Dermis microvascular lymphatic vessel endothelial cell (primary cell): ENCODE data around the gene ITCH. TPM values are rescaled to one million over a fixed set of nuclear protein-coding genes. Genes with fewer than 3 reads are reported as not detected.
"Not testable (repeated sequence)": the region's sequence is repeated elsewhere in the genome, so short reads cannot be mapped to it uniquely, and the experiment has no call there.

Experiments used
- DNase-seq, 2 donors: peaks; one replicate each; pipeline versions ENCODE4 v3.0.0 to v3.0.0-alpha.2; 2010; ENCODE audit warnings: low read depth in 2 of 2
- total RNA-seq: library from RNA; depleted of rRNA; stranded (reverse); fragments of >200 nt; gene quantifications from 2 replicates; pipeline ENCODE4 v1.2.1, GENCODE V29; 2014

Gene ITCH
- total RNA-seq, 1 donor from 2014 or later, result 49.4 TPM

- DNase-seq, result no peak
Observed at GRCh38 chr20:34343458-34344211, 19.4 kb upstream of the ITCH start.

DNA sequence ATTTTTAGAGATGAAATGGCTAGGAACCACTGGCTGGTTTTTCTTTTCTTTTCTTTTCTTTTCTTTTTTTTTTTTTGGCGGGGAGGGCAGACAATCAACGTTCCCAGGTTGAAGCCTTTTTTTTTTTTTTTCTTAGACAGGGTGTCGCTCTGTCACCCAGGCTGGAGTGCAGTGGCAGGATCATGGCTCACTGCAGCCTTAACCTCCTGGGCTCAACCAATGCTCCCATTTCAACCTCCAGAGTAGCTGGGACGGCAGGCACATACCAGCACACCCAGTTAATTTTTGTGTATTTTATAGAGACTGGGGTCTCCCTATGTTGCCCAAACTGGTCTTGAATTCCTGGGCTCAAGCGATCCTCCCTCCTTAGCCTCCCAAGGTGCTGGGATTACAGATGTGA, 18.8 kb upstream of the ITCH start:
- no peak for DNase-seq

- DNase-seq, result no peak
Observed at GRCh38 chr20:34345402-34345736, 17.7 kb upstream of the ITCH start.

- DNase-seq, result not testable (repeated sequence)
Observed at GRCh38 chr20:34345839-34346532, 17.1 kb upstream of the ITCH start.

DNA sequence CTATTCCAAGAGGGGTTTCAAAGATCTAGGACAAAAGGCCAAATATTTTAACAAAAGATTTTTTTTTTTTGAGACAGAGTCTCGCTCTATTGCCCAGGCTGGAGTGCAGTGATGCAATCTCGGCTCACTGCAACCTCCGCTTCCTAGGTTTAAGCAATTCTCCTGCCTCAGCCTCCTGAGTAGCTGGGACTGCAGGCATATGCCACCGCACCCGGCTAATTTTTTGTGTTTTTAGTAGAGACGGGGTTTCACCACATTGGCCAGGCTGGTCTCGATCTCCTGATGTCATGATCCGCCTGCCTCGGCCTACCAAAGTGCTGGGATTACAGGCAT, 16.6 kb upstream of the ITCH start:
- DNase-seq, result not testable (repeated sequence)

- no peak for DNase-seq
Observed at GRCh38 chr20:34347571-34347970, 15.5 kb upstream of the ITCH start.

DNA sequence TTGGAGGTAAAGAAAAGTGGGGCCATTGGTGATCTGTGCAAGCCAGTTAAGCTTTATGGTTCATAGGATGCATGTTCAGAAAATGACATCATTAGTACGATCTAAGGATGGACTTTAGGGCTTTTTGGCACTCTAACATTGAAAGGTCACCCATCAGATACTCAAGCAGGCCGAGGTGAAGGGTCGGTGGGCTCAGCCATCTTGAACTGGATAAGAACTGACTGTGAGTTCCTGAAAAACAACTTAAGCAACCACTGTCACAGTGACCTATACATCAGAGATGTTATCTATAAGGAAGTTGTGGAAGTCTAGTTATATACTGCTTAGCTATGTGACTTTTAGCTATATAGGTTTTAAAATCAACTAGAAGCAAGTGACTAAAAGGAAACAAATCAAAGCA, 13.0 kb upstream of the ITCH start:
- DNase-seq, result no peak

DNA sequence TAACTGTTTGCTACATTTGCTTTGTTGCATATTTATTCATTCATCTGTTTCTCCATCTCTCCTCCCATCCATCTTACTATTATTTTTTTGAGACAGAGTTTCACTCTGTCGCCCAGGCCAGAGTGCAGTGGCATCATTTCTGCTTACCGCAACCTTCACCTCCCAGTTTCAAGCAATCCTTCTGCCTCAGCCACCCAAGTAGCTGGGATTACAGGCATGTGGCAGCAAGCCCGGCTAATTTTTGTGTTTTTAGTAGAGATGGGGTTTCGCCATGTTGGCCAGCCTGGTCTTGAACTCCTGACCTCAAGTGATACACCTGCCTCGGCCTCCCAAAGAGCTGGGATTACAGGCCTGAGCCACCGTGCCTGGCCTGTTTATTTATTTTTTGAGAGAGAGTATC, 9.6 kb upstream of the ITCH start:
- DNase-seq, result not testable (repeated sequence)

GRCh38 chr20:34355427-34355826, 7.6 kb upstream of the ITCH start:
- DNase-seq, result no peak

DNA sequence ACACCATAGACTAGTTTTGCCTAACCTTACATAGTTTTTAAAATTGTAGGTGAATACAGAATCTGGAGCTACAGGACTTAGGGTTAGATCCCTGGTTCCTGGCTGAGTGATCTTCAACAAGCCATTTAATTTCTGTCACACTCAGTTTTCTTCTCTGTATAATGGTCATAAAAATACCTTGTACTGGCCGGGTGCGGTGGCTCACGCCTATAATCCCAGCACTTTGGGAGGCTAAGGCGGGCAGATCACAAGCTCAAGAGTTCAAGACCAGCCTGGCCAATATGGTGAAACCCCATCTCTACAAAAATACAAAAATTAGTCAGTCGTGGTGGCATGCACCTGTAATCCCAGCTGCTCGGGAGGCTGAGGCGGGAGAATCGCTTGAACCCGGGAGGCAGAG, 3.3 kb upstream of the ITCH start:
- not testable (repeated sequence) for DNase-seq

- DNase-seq, result no peak
Observed at GRCh38 chr20:34362502-34363061, 491 bp upstream of the ITCH start.

DNA sequence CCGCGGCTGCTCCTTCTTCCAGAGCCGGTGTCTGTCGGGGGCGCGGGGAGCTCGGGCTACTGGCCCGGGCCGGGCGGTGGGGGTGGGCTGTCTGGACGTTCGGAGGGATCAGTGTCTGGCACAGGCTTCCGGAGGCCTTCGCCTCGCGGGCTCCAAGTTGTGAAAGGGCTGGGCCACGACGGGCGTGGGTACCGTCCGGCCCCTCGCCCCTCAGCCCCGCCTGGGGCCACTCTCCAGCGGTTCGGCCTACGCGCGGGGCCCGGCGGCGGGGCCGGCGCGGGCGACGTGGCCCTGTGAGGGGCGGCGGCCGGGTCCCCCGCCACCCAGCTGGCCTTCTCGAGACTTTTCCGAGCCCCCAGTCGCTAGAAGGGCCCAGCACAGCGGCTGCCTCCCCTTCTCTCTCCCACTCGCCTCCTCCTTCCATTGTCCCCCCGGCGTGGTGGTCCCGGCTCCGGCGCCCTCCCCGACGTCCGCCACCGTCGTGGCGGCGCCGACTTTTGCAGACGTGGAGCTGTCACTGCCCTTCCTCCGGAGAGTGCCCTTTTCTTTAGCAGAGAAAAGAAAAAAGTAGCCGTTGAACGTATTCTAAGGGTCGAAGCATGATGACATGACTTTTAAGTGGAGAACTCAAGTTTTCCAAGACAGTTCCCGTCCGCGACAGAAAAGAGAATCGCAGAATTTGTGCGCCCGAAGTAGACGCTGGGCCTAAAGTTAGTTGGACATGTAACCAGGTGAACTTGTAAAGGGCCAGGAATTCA, 571 bp downstream of the ITCH start:
- DNase-seq, result peak; percentile 42 to 52

- DNase-seq, result no peak
Observed at GRCh38 chr20:34364223-34364506, 1.1 kb downstream of the ITCH start.

- DNase-seq, result no peak
Observed at GRCh38 chr20:34365765-34366213, 2.7 kb downstream of the ITCH start.

- DNase-seq, result no peak
Observed at GRCh38 chr20:34367155-34367554, 4.1 kb downstream of the ITCH start.

DNA sequence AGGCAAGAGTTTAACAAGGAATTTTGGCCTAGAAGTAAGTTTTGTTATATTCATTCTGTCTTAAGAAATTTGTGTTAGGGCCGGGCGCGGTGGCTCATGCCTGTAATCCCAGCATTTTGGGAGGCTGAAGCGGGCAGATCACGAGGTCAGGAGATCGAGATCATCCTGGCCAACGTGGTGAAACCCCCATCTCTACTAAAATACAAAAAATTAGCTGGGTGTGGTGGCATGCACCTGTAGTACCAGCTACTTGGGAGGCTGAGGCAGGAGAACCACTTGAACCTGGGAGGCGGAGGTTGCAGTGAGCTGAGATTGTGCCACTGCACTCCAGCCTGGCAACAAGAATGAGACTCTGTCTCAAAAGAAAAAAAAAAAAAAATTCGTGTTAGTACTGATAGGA, 4.8 kb downstream of the ITCH start:
- not testable (repeated sequence) for DNase-seq

GRCh38 chr20:34368547-34368946, 5.5 kb downstream of the ITCH start:
- no peak for DNase-seq

DNA sequence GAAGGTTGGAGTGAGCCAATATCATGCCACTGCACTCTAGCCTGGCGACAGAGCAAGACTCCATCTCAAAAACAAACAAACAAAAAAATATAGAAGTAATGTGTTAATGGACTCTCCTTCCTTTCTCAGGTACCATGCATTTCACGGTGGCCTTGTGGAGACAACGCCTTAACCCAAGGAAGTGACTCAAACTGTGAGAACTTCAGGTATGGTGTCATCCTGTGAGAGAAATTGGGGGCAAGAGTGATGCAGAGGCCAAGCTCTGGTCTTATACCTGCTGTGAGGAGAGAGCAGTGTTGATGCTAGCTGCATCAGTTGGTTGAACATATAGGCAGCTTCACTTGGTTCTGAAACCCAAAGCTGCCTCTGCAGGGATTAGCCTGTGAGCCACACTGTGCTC, 6.2 kb downstream of the ITCH start:
- DNase-seq, result no peak

DNA sequence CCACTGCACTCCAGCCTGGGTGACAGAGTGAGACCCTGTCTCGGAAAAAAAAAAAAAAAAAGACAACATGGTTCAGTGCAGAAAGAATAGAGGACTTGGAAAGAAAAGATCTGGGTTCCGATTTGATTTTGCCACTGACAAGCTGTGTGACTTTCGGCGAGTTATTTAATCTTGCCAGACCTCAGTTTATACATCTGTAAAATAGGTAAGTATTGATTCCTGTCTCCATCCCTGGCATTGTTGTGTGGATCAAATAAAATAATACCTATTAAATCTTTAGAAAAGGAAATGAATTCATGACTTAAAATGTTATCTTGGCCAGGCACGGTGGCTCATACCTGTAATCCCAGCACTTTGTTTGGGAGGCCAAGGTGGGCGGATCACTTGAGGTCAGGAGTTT, 7.0 kb downstream of the ITCH start:
- DNase-seq, result no peak

DNA sequence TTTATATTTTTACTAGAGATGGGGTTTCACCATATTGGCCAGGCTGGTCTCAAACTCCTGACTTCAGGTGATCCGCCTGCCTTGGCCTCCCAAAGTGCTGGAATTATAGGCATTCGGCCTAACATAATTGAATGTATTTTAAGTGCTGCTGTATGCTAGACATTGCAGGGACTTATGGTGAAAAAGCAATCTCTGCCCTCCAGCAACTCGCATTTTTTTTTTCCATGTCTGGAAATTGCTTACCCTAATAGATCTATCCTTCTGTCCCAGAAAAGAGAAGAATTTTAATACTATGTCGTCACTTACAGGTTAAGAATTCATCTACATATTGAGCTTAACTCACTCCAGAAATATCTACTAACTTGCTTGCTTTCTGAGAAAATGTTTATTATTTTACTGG, 10.4 kb downstream of the ITCH start:
- no peak for DNase-seq

DNA sequence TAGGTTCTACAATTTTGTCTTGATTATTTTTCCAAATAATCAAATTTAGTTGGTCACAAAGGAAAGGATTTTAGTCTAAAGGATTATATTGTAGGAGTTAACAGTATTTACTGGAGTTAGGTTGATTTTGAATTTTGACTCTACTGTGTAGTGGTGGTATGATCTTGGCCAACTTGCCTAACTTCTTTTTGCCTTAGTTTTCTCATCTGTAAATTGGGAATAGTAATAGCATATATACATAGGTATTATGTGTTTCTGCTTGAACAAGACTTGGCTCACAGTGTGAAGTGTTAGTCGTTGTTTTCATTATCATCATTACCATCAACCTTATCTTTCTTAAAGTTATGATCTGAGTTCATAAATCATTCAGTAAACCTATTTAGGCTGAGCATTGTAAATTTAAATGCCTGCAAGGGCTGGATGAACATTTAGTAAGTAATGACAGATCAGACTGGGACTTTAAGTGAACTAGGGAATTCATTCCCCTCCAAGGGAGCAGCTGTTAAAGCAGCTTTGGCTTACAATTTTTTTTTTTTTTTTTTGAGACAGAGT, 11.2 kb downstream of the ITCH start:
- DNase-seq, result no peak

DNA sequence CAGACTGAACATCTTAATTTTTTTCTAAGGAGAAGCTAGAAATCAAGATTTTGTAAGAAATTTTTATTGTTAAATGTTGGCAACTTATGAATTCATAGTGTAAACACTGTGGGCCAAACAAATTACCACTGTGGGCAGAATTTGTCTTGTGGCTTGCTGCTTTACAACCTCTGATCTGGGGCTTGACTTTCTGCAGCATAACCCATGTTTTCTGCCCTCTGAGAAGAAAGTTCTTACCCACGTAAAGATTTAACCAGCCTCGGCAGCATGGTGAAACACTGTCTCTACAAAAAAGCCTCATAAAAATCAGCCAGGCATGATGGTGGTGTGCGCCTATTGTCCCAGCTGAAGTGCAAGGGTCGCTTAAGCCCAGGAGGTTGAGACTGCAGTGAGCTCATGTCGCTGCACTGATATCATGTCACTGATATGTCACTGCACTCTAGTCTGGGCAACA, 12.9 kb downstream of the ITCH start:
- DNase-seq, result no peak
